Hematopoietic multipotent progenitor cell treated with erythropoietin and hydrocortisone succinate and interleukin-3 and kit ligand, for 6 days (in vitro differentiated cells): ENCODE data around the gene IRAG1.
A peak's percentile ranks its signal among the peaks of the same experiment; 100 is the strongest.

ENCODE experiments used
- DNase-seq: peaks from one replicate; pipeline ENCODE4 v3.0.0-alpha.2; 2015

The IRAG1 gene

DNA sequence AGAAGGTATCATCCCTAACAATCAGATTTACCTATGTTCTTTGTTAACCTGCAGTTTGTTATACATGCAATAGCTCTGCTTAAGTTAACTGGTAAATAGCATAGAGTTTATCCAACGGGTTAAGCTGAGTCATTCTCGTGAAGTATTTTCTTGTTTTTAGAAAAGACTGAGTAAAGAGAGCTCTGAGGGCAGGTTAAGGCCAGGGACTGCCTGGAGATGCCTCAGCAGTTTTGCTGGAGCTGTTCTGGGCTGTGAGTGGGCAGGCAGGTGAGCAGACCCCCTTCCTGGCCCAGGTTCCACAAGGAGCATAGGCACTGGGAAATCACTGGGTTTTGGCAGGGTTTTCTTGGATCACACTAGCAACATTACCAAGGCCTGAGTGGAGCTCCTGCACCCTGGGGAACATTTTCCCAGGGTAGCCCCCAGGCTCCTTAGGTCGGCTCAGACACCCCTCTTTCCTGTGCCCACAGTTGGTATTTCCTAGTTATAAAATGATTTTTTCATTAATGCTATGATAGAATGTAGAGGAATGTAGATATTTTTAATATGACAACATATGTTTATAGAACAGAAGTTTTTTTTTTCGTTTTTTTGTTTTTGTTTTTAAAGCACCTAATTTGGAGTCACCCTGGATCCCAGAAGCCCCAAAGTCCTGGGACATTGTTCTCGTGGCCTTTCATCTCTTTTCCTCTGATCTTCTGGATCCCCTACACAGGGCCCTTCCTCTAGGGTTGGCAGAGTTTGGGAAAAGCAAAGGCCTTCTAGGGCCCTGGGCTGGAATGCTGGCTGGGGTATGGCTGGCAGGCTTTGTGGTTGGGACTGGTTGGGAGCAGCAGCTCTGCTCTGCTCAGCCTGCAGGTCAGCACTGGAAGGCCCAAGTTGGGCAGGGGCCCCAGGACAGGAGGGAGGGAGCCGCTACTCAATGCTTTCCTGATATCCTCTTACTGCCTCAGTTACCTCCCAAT lies 26.7 kb downstream of the IRAG1 start:
- DNase-seq: no peak

DNA sequence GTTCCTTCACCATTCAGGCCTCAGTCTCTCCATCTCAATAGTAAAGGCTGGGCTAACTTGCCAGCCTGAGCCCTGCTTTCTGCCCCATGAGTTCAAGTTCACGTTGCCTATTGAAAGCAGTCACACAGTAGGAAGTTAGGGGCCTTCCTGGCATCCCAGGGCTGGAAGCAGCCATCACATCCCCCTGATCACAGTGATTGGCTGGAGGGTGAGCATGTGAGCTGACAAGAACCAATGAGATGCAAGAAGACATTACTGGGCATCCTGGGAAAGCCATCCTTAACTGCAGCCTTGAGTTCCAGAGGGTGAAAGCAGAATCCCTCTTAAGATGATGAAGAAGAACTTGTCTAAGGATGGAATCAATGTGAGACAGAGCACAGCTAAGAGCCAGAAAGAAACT lies 29.1 kb downstream of the IRAG1 start:
- no peak for DNase-seq

DNA sequence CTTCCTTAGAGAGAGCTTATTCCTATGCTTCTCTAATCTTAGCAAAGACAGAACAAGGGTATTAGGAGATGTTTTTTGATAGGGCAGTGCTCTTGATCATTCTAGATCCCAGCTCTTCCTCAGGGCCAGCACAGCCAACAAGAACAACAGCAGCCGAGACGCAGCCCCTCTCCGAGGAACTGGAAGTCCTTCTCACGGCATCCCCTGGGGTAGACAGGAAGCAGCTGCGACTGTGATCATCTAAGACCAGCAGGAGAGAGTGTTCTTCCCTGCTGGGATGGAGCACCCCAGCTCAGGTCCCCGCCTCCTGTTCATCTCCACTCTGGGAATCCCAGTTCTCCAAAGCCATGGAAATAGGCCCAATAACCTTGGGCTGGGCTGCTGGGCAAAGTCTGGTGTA lies 29.6 kb downstream of the IRAG1 start:
- DNase-seq: no peak

DNA sequence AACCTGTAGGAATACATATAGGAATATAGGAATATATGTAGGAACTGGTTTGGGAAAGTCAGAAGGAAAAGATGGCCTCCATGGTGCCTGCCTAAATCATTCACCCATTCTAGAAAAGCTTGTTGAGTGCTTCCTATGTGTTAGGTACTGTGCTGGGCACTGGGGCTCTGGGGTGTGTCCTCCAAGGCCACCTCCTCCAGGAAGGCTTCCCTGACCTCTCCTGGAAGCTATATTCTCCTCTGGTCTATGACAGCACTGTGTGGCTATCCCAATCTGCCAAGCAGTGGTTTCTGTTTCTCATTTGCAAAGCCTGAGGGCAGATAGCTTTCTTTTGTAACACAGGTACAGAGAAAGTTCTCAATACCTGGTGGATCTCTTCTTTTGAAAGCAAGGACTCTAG lies 30.2 kb downstream of the IRAG1 start:
- no peak for DNase-seq

DNA sequence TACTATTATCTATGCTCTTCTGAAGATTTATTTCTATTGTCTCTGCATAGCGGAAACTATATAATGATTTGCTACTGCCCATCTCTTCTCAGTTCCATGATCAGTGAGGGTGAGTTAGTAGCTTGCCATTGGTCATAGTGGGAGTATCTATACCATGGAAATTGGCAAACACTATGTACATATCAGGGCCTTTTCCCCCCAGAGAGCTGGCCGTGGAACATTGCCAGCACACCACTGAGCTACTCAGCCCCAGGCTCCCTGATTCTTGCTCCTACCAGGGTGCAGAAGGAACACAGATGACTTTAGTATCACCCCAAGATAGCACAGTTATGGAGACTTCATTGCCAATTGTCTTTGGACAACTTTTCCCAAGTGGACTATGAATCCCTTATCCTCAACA lies 33.2 kb downstream of the IRAG1 start:
- DNase-seq: no peak

DNA sequence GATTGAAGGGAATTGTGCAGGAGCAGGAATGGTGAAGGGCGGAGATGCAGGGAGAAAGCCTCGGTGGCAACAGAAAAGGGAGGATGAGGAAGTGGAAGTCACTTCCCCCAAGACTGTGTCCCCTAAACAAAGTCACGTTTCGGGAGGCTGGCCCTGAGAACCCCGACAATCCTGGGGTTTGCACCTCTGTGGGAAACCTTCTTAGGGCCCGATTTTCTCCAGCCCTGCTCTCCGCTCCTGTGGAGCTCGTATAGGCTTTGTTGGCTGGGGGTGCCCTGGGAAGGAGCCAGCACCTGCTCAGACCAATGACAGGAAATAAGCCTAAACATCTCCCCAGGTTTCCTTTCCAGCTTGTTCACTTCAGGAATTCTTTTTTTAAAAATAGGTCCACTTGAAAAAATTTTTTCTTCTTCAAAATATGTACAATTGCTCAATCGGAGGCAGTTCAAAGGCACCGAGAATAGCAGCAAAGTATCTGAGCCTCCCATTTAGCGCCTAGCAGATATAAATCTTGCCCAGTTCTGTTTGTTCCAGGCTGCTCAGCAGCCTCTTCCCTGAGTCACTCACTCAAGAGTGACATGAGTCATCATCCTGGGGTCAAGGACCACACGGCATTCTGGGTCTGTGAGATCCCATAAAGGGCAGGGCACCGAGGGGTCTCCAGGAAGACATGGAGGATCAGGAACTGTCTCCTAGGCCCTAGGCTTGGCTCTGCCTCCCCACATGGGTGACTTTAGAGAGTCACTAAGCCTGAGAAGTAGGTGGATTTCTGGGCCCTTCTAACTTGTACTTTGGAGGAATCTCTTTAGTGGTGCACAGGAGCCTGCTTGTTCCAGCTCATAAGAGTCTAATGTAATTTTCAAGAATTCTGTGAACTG lies 34.0 kb downstream of the IRAG1 start:
- peak; percentile 55 for DNase-seq

DNA sequence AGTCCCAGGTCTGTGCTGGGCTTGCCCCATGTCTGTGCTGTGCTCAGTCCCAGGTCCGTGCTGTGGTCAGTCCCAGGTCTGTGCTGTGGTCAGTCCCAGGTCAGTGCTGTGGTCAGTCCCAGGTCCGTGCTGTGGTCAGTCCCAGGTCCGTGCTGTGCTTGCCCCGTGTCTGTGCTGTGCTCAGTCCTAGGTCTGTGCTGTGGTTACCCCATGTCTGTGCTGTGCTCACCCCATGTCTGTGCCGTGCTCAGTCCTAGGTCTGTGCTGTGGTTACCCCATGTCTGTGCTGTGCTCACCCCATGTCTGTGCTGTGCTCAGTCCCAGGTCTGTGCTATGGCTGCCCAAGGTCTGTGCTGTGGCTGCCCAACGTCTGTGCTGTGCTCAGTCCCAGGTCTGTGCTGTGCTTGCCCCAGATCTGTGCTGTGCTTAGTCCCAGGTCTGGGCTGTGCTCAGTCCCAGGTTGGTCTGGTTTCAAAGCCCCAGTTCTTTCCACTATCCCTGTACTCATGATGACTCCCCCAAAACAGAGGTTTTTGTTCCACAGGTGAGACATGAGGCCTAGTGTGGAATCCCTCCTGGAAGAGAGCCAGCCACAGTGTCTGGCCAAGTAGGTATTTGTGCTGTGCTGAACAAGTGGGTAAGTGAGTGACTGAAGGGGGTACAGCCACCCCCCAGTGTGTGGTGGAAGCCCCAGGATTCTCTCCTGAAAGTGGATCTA lies 34.8 kb downstream of the IRAG1 start:
- DNase-seq: no peak

DNA sequence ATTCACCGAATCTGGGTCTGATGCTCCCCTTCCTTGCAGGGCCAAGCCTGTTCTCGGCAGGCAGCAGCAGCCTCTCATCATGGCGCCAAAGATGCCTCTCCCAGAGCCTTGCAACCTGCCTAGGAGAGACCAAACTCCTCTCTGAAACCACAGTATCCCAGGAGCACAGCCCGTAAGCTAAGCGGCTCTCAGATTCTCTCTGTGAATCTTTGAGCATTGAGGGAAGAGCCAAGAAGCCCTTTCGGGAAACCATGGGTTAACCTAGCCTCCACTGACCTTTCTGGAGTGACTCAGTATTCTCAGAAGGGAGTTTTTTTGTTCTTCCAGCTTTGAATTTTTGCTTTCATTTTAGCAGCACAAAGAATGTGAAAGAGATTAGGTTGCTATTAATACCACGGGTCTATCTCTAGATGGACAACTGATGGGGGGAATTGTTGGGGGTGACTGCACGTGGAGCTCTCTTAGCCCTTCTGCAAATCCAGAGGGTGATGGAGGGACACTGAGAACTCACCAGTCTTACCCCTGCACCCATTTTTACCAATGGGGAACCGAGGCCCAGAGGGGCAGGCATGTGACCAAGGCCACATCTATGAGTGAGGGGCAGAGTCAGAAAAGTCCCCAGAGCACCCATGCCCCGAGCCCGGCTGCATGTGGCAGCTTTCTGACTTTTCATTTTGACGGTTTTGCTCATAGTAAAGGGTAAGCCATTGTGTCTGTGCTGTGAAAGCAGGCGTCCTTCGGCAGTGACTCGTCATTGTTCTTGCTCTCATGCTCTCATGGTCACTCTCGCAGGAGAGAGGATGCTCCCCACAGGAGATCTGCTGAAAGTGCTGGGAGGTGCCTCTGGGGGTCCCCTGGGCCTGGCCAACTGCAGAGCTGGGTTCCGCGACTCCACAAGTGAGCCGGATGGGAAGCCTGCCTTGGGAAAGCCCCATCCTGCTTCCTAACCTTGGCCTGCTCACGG lies 36.0 kb downstream of the IRAG1 start:
- no peak for DNase-seq

DNA sequence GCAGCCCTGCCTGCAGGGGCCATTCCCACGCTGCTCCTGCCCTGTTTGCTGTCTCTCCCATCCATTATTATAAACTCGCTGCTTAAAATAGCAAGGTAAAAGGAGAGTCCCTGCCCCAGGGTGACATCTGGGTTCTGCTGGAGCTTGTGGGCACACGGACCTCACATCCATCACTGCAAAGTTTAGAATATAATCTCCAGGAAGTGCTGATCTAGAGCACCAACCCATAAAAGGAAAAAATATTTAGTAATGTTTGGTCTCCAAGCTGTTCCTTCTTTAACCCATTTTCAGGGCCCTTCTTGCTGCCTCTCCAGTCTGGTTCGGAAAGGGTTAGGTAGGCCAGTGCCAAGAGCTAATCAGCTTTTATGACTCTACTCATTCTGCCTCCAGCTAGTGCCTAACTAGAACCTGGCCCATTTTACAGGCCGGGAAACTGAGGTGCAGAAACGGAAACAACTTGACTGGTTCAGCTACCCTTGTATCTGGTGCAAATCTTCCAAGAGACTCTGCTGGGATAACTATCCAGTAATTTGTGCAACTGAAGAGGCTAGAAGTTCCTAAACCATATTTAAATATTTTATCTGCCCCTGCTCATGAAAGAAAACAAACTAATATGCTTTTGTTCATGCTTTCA lies 37.5 kb downstream of the IRAG1 start:
- DNase-seq: no peak

DNA sequence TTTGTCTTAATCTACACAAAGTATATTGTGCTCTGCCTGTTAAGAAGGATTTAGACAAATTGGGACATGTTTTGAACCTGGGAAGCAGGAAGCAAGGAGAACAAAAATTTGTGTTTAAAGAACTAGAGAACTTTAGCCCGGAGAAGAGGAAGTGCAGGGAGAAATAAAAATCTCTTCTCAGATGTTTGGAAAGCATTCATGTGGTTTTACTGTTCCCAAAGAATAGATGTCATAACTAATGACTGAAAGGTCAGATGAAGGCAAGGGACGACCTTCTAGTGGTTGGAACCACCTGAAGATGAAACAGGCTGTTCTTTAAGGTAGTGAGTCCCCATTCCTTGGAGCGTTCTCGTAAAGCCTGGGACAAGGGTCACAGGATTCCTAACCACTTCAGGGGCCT lies 38.3 kb downstream of the IRAG1 start:
- DNase-seq: no peak

DNA sequence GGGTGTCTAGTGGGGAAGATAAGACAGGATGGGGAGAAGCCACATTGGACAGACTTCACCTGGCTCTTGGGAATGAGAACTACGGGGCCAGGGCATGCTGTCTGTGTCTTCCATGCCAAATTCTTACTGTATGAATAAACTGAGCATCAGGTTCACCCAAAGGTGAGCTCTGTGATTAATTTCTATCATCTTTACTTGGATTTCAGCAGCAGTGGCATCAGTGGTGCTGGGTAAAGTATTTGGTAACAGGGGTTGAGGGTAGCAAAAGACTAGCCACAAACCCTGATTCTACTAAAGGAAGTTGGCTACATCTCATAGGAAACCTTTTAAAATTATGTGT lies 38.8 kb downstream of the IRAG1 start:
- DNase-seq: no peak

DNA sequence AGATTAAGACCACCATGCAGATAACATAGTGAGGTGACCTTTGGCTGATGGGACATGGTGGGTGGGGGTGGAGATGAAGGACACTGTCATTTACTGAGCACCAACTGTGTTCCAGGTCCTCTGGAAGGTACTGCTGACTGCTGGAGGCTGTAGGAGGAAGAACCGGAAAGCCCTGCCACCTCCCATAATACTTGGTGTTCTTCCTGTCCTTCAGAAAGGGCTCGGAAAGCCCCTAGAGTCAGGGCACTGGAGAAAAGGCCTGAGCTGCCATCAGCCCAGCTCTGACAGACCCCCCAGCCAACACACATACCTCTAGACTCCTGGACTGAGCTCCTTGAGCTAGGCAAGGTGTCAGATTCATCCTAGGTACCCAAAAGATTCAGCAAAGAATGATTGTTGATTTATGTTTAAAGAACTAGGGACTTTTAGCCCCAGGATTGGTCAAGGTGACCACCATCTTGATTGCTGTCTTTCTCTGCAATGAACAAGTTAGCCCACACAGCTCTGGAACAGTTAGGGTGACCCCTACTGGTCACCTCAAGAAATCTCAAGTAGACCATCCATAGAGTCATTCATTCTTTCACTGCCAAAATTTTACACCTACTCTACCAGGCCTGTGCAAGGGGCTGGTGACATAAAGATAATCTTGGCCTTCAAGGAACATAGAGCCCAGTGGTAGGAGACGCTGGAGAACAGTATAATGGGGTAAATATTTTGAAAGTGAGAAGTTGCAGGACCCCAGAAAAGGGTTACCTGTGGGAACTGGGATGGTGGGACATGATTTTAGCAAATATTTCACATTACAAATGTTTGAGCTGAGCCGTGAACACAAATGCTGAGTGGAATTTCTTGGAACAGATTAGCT lies 39.4 kb downstream of the IRAG1 start:
- peak; percentile 85 for DNase-seq

DNA sequence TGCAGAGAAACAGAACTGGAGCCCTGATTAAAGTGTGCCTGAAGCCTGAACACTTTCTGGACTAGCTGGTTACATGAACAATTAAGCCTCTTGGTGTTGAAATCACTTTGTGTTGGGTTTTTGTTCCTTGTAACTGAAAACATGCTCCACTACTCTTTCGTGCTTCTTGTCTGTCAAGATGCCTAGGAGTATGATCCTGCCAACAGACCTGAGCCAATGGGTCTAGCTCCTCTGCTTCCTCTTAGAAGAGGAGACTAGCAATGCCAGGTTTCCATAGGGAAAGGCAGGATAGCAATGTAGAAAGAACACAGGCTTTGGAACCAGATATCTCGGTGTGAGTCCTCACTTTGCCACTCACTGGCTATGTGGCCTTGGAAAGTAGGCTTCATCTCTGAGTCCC lies 40.3 kb downstream of the IRAG1 start:
- no peak for DNase-seq

DNA sequence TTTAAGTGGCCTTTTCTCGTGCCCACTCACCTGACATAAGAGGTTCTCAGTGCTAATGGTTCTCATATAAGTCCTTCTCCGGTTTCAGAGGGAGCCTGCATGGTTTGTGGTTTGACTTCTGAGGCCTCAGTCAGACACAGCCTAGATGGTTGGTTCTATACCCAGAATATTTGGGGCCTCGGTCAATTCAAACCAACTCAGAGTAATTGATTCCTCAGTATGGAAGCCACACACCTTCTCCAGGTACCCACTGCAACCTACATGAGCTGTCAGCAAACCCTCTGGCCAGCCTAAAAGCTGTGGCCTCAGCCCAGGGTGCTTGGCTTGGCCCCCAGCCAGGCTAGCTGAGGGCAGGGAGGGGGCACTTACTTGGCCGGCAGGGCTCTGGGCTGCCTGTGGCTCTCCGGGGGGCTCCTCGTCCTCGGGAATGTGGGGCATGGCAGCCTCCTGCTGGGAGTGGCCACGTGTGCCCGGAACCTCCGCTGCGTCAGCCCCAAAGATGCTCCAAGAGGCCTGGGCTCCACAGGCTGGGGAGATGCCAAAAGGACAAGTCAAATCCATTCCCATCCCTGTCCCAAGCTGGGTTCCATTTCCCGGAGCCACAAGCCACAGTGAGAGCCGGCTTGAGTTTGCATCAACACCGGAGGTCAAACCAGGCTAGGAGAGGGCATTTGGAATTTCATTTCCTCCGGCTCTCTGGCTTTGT lies 41.7 kb downstream of the IRAG1 start:
- no peak for DNase-seq

DNA sequence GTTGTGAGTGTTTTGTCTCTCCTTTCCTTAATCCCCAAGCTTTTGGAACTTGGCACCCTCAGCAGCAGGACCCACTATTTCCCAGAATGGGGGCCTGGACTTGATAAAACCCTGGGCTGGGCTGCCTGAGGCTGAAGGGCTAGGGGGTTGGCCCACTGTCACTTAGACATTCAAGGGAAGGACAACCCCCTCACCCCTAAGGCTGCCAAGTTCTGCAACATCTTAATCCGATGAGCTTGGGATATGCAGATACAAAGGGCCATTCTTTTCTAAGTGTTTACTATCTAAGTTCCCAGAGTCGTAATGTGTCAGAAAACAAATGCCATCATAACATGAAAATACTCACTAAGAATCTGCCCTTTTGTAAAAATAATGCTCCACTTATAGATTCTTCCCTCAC lies 42.9 kb downstream of the IRAG1 start:
- no peak for DNase-seq

DNA sequence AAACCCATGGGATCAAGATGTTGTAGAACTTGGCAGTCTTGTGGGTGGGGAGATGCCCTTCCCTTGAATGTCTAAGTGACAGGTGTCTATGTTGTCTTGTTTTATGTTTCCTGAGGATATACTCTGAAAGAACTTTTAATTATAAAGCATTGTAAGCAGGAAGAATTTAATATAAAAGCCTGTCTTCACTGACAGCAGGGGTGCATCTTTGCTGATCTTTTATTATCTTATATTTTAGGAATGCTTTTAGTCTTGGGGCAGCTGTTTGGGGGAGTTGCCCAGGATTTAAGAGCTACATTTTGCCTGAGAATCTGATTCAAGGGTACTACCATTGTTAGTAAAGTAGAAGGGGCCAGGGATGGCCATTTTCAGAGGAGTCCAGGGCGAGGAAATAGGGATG lies 43.4 kb downstream of the IRAG1 start:
- DNase-seq: no peak

DNA sequence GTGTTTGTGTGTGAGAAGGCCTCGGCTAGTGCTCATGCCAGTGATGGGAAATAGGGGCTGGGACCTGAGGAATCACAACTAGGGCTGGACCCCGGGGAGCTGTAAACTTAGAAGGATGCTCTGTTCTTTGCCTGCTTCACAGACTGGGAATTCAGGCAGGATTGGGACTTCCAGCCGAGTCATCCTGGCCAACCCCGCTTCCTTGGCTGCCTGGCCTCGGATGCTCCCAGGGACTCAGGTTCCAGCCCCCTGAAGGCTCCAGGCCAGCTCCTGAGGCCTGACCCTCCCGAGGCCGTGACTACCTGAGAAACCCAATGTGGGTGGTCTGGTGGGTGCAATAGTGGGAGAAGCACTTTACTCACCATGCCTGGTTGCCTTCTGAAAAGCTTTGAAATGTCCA lies 44.7 kb downstream of the IRAG1 start:
- DNase-seq: no peak

DNA sequence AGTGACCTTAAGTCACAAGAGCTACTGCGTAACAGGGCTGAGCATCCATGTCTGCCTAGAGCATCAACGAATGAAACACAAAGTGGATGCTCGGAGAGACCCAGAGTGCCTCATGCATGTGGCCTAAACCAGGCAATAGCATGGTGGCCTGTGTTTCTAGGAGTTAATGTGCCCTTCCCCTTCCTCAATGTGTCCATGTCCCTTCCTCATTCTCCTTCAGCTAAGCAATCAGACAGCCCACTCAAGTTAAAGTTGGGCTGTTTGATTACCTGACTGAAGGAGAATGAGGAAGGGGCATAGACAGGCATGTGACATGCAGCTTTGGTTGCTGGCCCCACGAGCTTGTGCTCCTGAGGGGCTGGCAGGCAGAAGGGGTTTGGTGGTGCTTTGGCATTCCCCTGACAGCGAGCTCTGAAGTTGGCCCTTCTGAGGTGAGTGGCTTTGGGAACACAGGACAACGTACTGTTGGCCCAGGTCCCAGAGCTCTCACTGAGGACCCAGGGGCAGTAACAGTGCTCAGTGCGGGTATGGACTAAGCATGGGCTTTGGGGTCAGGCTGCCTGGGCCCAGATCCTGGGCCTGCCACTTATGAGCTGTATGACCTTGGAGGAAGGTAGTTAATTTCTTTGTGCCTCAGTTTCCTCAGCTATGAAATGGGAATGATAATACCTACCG lies 46.7 kb downstream of the IRAG1 start:
- no peak for DNase-seq

DNA sequence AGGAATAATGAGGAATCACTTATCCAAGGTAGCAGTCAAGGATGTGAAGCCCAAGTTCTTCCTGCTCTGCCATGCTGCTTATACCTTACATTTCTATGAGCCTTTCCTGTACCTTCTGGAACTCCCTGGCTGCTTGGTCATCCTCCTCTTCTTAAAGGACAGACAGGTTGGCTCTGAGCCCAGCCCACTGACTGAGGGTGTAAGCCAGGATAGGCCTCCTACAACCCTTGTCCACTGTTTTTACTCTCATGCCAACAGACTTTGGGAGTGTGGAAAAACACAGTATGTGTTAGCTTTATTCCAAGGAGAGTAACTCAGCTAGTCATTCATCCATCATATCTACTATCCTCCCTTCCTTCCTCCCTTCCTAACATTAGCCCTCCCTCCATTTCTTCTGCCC lies 47.5 kb downstream of the IRAG1 start:
- no peak for DNase-seq
